Activated CD8-positive, alpha-beta memory T cell treated with anti-CD3 and anti-CD28 coated beads, Interleukin-2, amount 50 U/mL, for 48 hours (primary cell): ENCODE measurements around the gene CDKN2AIP.

Source experiments
- DNase-seq: peaks from one replicate; pipeline ENCODE4 v3.0.0-alpha.2; 2020

CDKN2AIP gene

GRCh38 chr4:183444214-183445096 is at the start of gene CDKN2AIP:
TSS of gene CDKN2AIP (plus strand) at chr4:183444636. CDS start at chr4:183444798, 162 bp downstream.
- peak; percentile 96 for DNase-seq

DNA sequence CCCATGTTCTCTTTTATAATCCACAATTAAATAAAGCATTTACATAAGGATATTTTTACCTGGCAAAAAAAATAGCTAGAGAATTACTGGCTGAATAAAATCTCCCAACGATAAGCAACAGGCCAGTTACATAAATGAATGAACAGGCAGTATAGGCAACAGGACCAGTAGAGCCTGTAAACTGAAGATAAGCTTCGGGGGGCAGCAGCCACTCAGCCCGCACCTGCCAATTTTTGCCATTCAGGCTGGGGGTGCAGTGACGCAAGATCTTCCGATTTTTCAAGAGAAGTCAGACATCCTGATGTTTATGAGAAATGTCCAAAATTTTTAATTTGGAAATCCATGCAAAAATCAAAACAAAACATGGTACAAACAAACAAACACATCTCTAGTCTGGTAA is 49.0 kb upstream of the CDKN2AIP start:
- no peak for DNase-seq

DNA sequence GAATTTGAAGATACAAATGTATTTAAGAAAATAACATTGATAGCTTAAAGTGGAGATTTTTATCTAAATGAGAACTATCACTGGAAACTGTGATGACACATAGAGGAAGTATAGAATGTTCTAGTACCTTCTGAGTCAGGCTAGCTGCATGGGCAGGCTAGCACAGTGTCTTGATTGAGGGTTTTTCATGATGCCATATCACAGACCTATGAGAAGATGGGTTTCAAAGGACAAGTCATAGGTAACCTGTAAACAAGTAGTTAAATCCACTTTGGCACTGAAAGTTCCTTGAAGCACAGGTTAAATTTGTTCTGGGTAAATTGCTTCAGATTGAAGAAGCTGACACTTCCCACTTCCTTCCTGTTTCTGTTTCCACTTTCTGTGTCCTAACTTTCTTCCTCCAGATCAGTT is 48.2 kb upstream of the CDKN2AIP start:
- DNase-seq: no peak

DNA sequence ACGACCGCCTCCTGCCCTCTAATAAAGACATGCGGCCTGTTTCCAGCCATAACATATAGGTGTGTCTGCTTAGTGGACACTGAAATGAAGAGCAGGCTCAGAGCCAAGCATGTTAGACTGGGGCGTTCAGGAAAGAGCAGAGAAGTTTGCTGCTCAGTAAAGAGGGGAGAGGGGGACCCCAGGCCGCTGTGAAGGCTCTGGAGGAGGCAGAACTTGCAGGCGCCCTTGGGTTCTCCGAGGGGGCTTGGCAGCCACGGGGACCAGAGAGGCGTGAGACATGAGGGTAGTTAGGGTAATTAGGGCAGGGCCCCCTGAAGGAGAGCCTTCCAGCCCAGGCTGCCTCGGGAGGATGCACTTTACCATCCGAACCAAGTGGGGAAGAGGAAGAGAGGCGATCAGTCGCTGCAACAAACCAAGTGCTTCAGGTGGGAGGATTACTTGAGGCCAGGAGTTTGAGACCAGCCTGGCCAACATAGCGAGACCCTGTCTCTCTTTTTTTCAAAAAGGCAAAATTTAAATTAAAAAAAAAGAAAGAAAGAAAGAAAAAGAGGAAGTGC is 46.6 kb upstream of the CDKN2AIP start:
- no peak for DNase-seq

- DNase-seq: peak; percentile 84
These were observed 45.9 kb upstream of the CDKN2AIP start for GRCh38 chr4:183398298-183399125.

- no peak for DNase-seq
These were observed 45.3 kb upstream of the CDKN2AIP start for GRCh38 chr4:183399126-183399522.

GRCh38 chr4:183399616-183400015 is 44.8 kb upstream of the CDKN2AIP start:
- no peak for DNase-seq

DNA sequence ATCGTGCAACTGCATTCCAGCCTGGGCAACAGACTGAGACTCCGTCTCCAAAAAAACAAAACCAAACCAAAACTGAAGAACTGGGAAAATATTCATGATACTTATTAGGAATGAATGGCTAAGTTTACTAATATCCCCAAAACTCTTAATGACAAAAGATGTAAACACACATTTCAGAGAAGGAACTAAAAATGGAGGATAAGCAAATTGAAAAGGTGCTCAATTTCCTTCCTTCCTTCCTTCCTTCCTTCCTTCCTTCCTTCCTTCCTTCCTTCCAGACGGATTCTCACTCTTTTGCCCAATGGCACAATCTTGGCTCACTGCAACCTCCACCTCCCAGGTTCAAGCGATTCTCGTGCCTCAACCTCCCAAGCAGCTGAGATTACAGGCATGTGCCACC is 44.4 kb upstream of the CDKN2AIP start:
- DNase-seq: no peak

DNA sequence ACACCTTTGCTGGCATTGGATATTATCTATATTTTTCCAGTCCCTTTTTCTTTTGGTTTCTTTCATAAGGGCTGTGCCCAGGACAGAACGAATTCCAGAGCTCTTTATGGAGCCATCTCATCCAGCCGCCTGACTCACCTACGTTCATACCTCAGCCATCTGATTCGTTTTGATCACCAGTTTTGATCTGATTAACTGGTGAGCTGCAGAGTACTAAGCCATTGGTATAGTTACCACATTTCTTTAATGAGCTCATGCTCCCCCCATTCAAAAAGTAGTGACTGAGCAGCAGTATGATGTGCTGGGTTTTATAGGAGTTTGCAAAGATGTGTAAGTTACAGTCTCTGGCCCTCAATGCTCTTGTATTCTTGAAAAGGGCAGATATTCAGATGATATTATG is 43.0 kb upstream of the CDKN2AIP start:
- no peak for DNase-seq

DNA sequence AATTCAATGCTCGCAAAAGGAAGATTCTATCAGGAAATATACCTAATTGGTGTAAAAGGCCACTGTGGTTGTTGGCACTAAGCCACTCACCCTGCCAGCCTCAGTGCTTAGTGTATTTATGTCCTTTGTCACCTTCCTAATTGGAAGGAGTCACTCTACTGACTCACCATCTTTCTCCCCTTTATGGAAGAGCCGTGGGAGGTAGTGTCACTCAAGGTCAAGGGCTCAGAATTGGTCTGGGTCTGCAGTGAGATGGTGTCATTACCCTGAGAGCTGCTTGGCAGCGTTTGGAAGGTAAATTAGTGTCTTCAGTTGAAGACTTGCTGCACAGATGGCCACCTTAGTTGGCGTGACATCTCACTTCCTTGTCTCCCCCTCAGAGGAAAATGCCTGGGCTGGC is 41.7 kb upstream of the CDKN2AIP start:
- DNase-seq: no peak

DNA sequence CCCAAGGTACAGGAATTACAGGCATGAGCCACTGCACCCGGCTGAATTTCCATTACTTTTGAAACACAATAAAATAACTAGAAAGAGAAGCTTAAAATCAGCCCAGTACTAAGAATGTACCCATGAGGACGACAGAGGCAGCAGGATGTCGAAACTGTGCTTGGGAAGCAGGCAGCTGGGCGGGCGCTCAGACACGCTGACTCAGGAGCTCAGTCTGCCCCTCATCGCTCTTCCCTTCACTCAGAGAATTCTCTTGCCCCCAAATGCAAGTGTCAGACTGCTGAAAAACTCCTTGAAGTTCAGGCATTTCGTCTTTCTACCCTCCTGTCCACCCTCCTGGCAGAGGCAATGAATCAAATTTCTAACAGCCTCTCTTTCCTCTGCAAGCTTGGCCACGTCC is 41.0 kb upstream of the CDKN2AIP start:
- no peak for DNase-seq

- DNase-seq: no peak
These were observed 40.5 kb upstream of the CDKN2AIP start for GRCh38 chr4:183403961-183404360.

GRCh38 chr4:183405303-183405702 is 39.1 kb upstream of the CDKN2AIP start:
- no peak for DNase-seq

DNA sequence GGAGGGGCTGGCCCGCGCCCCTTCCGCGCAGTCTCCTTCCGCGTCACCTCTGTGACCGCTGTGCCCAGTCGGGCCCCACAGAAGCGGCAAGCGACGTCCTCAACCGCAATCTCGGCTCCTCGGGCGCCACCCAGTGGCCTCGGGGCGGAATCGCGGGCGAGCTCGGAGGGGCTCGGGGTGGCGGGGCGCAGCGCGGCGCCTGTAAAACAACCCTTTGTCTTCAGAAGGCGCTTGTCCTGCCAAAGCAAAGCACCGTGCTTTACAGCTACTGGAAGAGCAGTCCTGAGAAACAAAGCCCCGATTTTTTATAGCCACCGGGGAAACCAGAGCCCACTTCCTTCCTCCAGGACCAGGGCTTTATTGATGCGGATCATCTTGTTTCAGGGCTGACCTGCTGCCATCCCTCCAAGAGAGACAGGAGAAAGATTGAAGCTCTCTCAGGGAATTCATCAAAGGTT is 37.3 kb upstream of the CDKN2AIP start:
- peak; percentile 99 for DNase-seq

DNA sequence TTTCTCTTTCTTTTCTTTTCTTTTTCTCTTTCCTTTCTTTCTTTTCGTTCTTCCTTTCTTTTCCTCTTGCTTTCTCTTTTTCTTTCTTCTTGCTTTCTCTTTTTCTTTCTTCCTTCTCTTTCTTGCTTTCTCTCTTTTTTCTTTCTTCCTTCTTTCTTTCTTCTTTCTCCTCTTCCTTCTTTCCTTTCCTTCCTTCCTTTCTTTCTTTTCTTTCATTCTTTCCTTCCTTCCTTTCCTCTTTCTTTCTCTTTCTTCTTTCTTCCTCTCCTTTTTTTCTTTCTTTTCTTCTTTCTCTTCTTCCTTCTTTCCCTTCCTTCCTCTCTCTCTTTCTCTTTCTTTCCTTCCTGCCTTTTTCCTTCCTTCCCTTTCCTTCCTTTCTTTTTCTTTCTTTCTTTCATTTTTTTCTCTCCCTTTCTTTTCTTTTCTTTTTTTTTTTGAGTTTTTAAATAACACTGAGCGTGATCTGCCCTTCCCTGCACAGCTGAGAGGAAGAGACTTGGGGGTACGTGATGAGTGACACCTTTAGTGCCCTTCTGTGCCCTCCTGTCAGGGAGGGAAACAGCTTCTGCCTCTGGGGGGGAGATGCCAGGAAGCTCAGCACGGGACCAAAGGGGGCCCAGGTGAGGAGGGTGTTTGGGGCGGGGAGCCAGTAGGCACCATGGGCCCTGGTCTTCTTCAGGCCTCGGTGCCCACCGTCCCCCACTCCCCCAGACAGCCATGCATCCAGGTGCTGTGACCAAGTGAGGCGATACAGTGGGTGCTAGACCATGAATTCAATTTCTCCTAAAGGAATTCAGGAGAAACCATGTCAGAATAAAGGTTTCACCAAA is 36.6 kb upstream of the CDKN2AIP start:
- no peak for DNase-seq

- DNase-seq: no peak
These were observed 35.6 kb upstream of the CDKN2AIP start for GRCh38 chr4:183408796-183409195.

DNA sequence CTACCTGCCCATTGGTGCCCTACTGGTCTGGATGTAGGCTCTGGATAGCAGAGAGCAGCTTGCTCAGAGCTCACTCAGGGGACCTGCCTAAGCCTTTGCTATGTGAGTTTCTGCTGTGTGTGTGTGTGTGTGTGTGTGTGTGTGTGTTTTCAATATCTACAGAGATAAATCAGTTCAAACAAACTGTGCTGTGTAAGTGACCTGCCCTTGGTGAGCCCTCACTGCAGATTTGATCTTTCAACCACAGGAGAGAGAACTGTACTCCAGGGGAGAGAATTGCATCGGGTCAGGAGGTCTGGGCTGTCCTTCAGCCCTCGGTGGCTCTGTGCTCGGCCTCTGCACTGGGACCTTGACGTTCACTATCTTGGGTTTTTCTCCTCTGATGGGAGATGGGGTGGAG is 35.0 kb upstream of the CDKN2AIP start:
- DNase-seq: no peak

DNA sequence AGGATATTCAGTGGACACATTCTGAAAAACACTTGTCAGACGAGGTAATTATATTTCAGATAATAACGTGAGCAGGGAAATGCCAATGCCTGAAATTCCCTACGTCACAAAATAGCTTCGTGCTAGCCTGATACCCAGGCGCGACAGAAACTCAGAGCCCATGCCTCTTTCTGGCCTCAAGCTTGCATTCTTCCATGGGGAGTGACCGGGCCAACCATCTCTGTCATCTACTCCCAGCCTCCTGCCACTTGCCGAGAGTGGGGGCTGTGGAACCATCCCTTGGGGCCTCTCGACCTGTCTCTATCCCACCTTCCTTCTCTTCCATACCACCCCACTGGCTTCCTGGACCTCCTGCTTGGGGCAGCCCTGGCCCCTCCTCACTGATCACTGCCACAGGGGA is 34.5 kb upstream of the CDKN2AIP start:
- DNase-seq: no peak

DNA sequence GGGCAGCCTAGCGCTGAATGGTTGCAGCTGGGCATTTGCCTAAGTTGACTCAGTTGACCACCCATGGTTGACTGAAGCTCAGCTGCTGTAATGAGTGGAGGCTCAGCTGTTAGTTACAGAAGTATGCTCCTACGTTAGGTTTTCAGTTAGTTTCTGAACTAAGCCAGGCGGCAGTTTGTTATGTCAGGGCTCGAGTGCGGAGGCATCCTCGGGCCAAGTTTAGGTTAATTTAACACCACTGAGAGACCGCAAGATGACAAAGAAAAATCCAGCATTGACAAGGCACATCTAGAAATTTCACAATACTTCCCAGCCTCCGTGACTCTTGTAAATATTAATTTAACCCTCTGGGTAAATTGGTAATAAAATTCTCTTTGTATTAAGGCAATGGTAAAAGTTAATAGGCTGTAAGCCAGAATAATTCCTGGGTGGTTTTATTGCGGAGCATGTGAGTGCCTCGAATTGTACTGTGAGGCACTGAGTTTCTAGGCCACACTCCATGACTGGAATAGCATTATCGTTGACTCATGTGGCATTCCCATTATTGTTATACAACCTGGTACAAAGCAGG is 33.1 kb upstream of the CDKN2AIP start:
- DNase-seq: no peak

DNA sequence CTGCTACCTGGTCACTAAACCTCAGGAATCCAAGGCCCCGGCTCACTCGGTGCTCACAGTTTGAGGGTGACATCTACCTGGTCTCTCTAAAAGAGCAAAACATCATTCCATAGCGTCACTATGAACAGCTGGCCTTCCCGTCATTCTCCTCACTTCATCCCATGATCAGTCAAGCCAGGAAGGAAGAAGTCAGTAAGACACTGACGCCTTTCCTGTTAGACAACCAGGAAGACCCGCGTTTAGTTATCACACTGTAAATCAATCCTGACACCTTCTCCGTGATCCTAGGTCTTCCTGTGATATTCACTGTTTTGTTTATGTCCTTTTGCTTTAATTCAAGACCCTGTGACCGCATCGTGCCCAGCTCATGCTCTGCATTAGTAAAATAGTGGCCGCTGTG is 31.6 kb upstream of the CDKN2AIP start:
- no peak for DNase-seq

DNA sequence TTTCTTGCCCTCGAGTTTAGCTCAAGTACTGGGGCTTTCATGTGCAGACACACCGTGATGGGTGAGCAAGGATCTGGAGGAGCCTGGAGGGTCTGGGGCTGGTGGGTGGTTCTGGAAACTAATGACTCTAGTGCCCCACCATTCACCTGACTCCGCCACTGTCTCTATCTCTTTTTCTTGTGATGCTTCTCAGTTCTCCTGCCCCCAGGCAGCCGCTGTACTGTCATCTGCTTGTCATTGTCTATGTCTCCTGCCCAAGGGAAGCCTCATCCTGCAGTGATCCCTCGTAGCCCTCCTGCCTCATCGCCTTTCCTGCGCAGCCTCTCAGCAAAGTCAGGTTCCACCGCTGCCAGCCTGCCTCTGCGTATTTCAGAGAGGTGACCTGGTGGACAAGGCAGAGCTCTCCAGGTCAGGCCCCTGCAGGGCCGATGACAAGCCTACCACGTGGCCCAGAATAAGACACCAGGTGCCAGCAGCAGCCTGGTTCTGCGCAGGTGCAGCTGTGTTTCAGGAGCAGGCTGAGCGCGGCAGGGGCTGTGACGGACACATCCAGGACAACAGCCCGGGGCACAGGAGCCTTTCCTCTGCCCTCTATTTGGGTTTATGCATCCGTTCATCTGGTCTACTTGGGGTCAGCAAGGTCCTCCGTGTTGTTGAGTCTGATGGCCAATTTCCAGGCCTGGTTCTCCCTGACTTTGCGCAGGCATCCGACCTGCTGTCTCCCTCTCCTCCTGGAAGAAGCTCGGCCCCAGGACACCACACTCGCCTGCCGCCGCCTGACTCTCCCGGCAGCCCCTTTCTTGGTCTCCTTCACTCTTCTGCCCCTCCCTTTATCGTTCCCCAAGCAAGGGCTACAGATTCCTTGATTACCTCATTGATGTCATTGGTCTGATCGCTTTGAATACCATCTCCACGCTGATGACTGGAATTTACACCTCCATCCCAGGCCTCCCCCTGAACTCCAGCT is 30.9 kb upstream of the CDKN2AIP start:
- DNase-seq: no peak
